ENCODE results near the gene AGAP1. TPM values are rescaled to one million over a fixed set of nuclear protein-coding genes. Genes with fewer than 3 reads are reported as not detected.

AGAP1 gene
- total RNA-seq, 1 donor from 2014 or later: 47.2 TPM

DNA sequence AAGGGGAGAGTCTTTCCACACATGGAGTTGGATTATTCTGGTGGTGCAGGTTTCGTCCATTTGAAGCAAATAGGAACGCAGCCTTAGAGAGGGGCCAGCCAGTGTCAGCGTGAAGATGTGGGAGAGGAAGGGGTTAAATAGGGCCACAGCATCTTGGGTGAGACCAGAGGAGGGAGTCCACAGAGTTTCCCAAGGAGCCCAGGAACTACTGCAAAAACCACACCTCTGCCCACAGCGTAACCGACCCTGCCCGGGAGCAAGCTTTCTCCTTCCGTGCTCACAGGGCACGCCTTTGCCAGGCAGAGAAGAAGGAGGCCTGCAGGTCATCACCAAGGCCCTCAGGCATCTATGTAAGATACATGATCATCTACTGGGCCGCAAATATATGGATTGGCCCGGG lies 314.5 kb downstream of the AGAP1 start:
- Mint-ChIP-seq H3K4me1 (ENCODE audit: low read depth) (no peaks in the 10 kb centered on the region), H3K9me3 (ENCODE audit: low read depth) (no peaks in the 10 kb centered on the region), H3K36me3 (ENCODE audit: insufficient read depth) (peaks cover 24% of the 10 kb centered on the region), H3K27ac (no peak overlapping the region), H3K4me3 (ENCODE audit: low read depth) (no peak overlapping the region), H3K27me3 (no peaks in the 10 kb centered on the region)
- TF ChIP-seq CTCF (IDR thresholded peaks at IDR 0.05; ENCODE audit: unreplicated experiment): no peak
- DNase-seq (ENCODE audit: low spot score, unreplicated experiment): no peak

- Mint-ChIP-seq H3K27ac (no peak overlapping the region), H3K27me3 (no peaks in the 10 kb centered on the region), H3K36me3 (ENCODE audit: insufficient read depth) (peaks cover 22% of the 10 kb centered on the region), H3K4me3 (ENCODE audit: low read depth) (no peak overlapping the region), H3K9me3 (ENCODE audit: low read depth) (no peaks in the 10 kb centered on the region), H3K4me1 (ENCODE audit: low read depth) (no peaks in the 10 kb centered on the region)
- no peak for TF ChIP-seq CTCF (IDR thresholded peaks at IDR 0.05; ENCODE audit: unreplicated experiment)
- no peak for DNase-seq (ENCODE audit: low spot score, unreplicated experiment)
These were observed 316.4 kb downstream of the AGAP1 start for GRCh38 chr2:235810252-235810651.

DNA sequence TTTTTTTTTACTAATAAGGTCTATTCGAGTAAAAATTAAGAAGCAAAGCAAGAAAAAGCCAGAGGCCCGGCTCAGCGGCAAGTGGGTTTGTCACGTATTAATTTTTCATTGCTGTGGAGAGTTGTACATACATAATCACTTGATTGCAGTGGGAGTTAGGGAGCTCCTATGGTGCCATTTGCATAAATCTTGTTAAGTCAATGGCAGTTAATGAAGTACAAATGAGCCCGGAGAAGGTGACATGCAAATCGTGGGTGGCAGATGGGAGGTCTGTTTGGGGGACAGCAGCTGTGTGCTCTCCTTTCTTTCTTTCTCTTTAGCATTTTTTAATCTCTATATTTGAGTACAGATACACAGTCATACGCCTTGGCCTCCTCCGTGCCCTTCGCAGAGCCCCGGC lies 317.0 kb downstream of the AGAP1 start:
- H3K36me3 Mint-ChIP-seq (ENCODE audit: insufficient read depth): peaks cover 23% of the 10 kb centered on the region
- no peak for TF ChIP-seq CTCF (IDR thresholded peaks at IDR 0.05; ENCODE audit: unreplicated experiment)
- H3K27me3 Mint-ChIP-seq: no peaks in the 10 kb centered on the region
- H3K4me1 Mint-ChIP-seq (ENCODE audit: low read depth): no peaks in the 10 kb centered on the region
- no peak for DNase-seq (ENCODE audit: low spot score, unreplicated experiment)
- no peak overlapping the region for H3K4me3 Mint-ChIP-seq (ENCODE audit: low read depth)
- no peaks in the 10 kb centered on the region for H3K9me3 Mint-ChIP-seq (ENCODE audit: low read depth)
- no peak overlapping the region for H3K27ac Mint-ChIP-seq

- Mint-ChIP-seq H3K27me3 (no peaks in the 10 kb centered on the region), H3K36me3 (ENCODE audit: insufficient read depth) (peaks cover 22% of the 10 kb centered on the region), H3K4me1 (ENCODE audit: low read depth) (no peaks in the 10 kb centered on the region), H3K27ac (no peak overlapping the region), H3K4me3 (ENCODE audit: low read depth) (no peak overlapping the region), H3K9me3 (ENCODE audit: low read depth) (no peaks in the 10 kb centered on the region)
- no peak for DNase-seq (ENCODE audit: low spot score, unreplicated experiment)
- no peak for TF ChIP-seq CTCF (IDR thresholded peaks at IDR 0.05; ENCODE audit: unreplicated experiment)
These were observed 317.8 kb downstream of the AGAP1 start for GRCh38 chr2:235811446-235812184.

GRCh38 chr2:235812185-235812665 lies 318.4 kb downstream of the AGAP1 start:
- no peak overlapping the region for H3K27ac Mint-ChIP-seq
- no peaks in the 10 kb centered on the region for H3K9me3 Mint-ChIP-seq (ENCODE audit: low read depth)
- TF ChIP-seq CTCF (IDR thresholded peaks at IDR 0.05; ENCODE audit: unreplicated experiment): no peak
- no peaks in the 10 kb centered on the region for H3K27me3 Mint-ChIP-seq
- H3K4me3 Mint-ChIP-seq (ENCODE audit: low read depth): no peak overlapping the region
- H3K36me3 Mint-ChIP-seq (ENCODE audit: insufficient read depth): peaks cover 17% of the 10 kb centered on the region
- no peak for DNase-seq (ENCODE audit: low spot score, unreplicated experiment)
- H3K4me1 Mint-ChIP-seq (ENCODE audit: low read depth): no peaks in the 10 kb centered on the region

Data from progenitor cell of endocrine pancreas (in vitro differentiated cells).